ENCODE data around the gene CD58. TPM values are rescaled to one million over a fixed set of nuclear protein-coding genes. Genes with fewer than 3 reads are reported as not detected.
A peak's percentile ranks its signal among the peaks of the same experiment; 100 is the strongest.

CD58 gene
- total and polyA plus RNA-seq, 8 donors, result 10.1 to 39.5 (median 13.7) TPM

DNA sequence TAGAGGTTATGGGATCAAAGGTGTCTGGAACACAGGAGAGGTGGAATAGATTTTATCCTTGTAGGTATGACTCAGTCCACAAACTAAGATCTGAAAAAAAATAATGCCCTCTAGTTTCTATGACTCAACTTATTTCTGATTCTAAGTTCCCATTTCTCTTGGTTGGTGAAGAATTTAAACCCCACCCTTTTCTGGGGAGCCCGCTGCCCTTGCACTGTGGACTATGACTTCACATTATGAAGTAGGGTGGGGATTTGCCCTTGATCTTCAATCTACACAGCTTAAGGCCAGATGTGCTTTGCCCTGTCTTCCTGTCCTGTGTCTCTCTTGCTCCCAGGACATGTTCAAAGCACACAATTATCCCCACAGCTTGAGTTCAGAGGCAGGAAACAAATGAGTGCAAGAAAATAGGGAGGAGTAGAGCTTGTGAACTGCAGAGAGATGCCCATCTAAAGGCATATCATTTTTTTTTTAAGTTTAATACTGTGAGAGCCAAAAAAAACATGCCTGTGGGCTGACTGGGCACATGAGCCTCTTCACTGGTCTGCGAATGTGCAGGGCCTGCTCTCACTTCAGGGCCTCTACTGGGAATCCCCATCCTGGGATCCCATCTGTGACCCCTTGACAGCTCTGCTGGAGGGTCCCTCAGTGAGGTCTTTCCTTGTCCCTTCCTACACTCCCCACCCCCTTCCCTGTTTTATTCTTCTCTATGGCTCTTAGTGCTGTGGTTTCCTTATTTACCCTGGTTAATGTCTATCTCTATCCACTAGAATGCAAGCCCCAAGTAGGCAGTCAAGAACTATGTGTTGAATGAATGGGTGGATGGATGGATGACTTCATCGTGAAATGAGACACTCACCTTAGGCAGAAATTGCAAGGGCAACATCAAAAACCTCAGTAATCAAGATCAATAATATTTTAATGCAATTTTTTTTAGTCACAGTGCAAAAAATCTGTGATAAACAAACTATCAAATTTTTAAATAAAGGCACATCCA, 61.5 kb downstream of the CD58 start:
- ATAC-seq, result peak; percentile 50
- Histone ChIP-seq H3K4me3 (no peak overlapping the region), H3K36me3 (no peaks in the 10 kb centered on the region), H3K27ac (peak overlapping the region; percentile 9 to 86), H3K4me1 (peaks cover 0 to 88% of the 10 kb centered on the region in 2 donors), H3K9me3 (no peaks in the 10 kb centered on the region), H3K27me3 (no peaks in the 10 kb centered on the region)
- DNase-seq, result no peak
- intact Hi-C loops (cut with DNase I), result no loop called here
- TF ChIP-seq, protein P1, sequence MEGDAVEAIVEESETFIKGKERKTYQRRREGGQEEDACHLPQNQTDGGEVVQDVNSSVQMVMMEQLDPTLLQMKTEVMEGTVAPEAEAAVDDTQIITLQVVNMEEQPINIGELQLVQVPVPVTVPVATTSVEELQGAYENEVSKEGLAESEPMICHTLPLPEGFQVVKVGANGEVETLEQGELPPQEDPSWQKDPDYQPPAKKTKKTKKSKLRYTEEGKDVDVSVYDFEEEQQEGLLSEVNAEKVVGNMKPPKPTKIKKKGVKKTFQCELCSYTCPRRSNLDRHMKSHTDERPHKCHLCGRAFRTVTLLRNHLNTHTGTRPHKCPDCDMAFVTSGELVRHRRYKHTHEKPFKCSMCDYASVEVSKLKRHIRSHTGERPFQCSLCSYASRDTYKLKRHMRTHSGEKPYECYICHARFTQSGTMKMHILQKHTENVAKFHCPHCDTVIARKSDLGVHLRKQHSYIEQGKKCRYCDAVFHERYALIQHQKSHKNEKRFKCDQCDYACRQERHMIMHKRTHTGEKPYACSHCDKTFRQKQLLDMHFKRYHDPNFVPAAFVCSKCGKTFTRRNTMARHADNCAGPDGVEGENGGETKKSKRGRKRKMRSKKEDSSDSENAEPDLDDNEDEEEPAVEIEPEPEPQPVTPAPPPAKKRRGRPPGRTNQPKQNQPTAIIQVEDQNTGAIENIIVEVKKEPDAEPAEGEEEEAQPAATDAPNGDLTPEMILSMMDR (IDR thresholded peaks at IDR 0.05), result no peak

DNA sequence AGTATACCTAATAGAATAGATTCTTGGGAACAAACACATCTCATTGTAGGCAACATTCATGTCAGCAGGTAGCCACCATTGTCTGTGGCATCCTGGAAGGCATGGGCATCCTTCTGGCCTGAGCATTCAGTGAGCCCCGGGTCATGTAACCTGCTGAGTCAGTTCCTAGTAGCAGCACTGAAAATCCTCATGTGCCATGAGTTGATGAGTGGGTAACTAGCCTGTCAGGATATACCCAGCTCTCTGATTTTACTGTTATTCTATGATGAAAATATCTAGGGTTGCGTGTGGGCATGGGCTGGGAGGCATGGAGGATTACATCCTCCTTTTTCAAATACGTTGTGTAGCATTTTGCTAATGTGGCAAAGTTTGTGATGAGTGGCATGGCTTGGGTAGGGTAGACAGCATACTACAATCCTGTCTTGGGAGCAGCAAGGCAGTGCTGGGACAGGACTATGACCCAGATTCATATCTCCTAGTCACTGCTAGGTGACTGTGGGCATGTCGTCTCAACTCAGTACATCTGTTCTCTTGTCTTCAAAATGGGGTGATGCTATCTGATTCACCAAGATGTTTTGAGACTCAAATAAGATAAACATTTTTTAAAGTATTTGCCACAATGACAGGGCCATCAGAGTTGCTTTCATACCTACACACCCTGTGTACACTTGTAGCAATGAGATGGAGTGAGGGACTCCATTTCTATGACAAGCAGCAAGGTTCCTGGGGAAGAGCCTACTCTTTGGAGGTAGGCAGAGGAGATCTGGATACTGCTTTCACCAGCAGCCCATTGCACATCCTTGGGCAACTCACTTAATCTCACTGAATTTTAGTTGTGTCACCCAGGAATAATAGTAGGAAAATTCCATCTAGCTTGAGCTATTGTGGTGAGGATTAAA, 62.5 kb downstream of the CD58 start:
- intact Hi-C loops (cut with DNase I), result no loop called here
- no peak overlapping the region for H3K4me3 ChIP-seq
- no peaks in the 10 kb centered on the region for H3K9me3 ChIP-seq
- no peak for DNase-seq
- no peak for ATAC-seq
- no peaks in the 10 kb centered on the region for H3K27me3 ChIP-seq
- H3K4me1 ChIP-seq, result peaks cover 6 to 89% of the 10 kb centered on the region in 2 donors
- TF ChIP-seq, protein P1 (IDR thresholded peaks at IDR 0.05), result no peak
- no peaks in the 10 kb centered on the region for H3K36me3 ChIP-seq
- H3K27ac ChIP-seq, result peak overlapping the region; percentile 17 to 86

DNA sequence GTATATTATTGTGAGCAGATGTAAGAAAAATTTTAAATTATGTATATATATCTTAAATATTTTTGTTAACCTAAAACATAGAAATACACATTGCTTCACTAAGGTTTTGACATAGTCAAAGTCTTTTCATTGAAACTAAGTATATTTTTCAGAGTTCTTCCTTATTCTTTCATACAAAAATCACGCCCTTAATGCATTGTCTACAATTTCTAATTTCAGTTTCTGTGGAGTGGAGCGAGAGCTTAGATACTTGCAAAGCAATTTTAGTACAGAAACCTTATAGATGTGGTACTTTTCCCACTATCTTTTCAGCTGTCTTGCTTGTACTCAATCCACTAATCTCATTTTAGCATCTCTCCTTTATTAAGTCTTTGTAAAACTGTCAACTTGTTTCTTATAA, 63.2 kb downstream of the CD58 start:
- peaks cover 6 to 89% of the 10 kb centered on the region in 2 donors for H3K4me1 ChIP-seq
- H3K27me3 ChIP-seq, result no peaks in the 10 kb centered on the region
- no peaks in the 10 kb centered on the region for H3K36me3 ChIP-seq
- DNase-seq, result no peak
- TF ChIP-seq, protein P1 (IDR thresholded peaks at IDR 0.05), result no peak
- peak overlapping the region in 1 of 2 donors; percentile 86 for H3K27ac ChIP-seq
- no peak overlapping the region for H3K4me3 ChIP-seq
- H3K9me3 ChIP-seq, result no peaks in the 10 kb centered on the region
- intact Hi-C loops (cut with DNase I), result no loop called here
- no peak for ATAC-seq

DNA sequence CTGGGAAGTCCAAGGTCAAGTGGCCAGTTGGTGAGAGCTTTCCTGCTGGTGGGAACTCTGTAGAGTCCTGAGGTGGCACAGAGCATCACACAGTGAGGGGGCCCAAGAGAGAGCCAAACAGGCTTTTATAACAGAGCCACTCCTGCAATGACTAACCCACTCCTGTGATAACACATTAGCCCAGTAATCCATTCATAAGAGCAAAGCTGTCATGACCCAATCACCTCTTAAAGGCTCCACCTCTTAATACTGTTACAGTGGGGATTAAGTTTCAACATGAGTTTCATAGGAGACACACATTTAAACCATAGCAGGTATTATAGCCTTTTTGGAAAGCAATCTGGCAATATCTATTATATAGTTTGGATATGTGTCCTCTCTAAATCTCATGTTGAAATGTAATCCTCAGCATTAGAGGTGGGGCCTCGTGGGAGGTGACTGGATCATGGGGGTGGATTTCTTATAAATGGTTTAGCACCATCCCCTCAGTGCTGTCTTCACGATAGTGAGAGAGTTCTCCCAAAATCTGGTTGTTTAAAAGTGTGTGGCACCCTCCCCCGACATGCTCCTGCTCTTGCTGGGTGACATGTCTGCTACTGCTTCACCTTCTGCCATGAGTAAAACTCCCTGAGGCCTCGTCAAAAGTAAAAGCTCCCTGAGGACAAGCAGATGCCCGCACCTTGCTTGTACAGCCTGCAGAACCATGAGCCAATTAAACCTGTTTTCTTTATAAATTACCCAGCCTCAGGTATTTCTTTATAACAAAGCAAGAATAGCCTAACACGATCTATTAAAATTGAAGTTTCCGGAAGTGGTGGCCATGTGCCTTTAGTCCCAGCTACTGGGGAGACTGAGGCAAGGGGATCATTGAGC, 64.5 kb downstream of the CD58 start:
- Histone ChIP-seq H3K4me1 (peaks cover 6 to 88% of the 10 kb centered on the region in 2 donors), H3K27me3 (no peaks in the 10 kb centered on the region), H3K4me3 (no peak overlapping the region), H3K27ac (peak overlapping the region in 1 of 2 donors; percentile 92), H3K36me3 (no peaks in the 10 kb centered on the region), H3K9me3 (no peaks in the 10 kb centered on the region)
- peak; percentile 32 for ATAC-seq
- TF ChIP-seq, protein P1 (IDR thresholded peaks at IDR 0.05), result no peak
- DNase-seq, result no peak
- intact Hi-C loops (cut with DNase I), result no loop called here
